ENCODE measurements around the gene TMEM17.

Gene TMEM17

DNA sequence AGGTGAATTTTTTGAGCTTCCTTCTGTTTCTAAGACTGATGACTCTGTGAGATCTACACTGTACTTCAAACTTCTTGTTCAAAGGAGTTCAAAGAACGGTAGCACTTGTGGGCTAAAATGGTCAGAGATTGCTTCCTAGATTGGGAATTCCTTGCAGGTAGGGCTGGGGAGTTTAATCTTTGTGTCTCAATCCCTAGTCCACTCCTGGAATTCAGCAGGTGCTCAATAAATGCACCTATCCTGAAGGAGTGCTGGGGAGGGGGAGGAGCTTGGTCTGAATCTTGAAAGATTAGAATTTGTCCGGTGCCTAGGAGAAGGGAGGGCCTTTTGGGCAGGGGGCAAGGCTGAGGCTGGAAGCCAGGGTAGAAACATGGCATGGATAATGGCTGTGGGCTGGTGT lies 34.6 kb downstream of the TMEM17 start:
- H3K9me3 ChIP-seq (ENCODE audit: insufficient read depth, low read length, severe bottlenecking), result no peaks in the 10 kb centered on the region
- H3K4me1 ChIP-seq (ENCODE audit: insufficient read depth, low read length), result no peaks in the 10 kb centered on the region
- DNase-seq (no peak), ATAC-seq (ENCODE audit: insufficient read depth, low read depth) (no peak)
- H3K27me3 ChIP-seq (ENCODE audit: insufficient read depth, low read length, poor library complexity), result no peaks in the 10 kb centered on the region
- no peak overlapping the region for H3K4me3 ChIP-seq (ENCODE audit: low read depth in 1 of 2, low read length in 2 of 2)
- no peaks in the 10 kb centered on the region for H3K36me3 ChIP-seq (ENCODE audit: insufficient read depth, low read length)
- no peaks in the 10 kb centered on the region for H4K20me1 ChIP-seq (ENCODE audit: insufficient read depth, low read length)
- no peak overlapping the region for H3K9ac ChIP-seq (ENCODE audit: low read depth, low read length)
- H3K4me2 ChIP-seq (ENCODE audit: insufficient read depth, low read length), result no peak overlapping the region
- TF ChIP-seq, protein P1, sequence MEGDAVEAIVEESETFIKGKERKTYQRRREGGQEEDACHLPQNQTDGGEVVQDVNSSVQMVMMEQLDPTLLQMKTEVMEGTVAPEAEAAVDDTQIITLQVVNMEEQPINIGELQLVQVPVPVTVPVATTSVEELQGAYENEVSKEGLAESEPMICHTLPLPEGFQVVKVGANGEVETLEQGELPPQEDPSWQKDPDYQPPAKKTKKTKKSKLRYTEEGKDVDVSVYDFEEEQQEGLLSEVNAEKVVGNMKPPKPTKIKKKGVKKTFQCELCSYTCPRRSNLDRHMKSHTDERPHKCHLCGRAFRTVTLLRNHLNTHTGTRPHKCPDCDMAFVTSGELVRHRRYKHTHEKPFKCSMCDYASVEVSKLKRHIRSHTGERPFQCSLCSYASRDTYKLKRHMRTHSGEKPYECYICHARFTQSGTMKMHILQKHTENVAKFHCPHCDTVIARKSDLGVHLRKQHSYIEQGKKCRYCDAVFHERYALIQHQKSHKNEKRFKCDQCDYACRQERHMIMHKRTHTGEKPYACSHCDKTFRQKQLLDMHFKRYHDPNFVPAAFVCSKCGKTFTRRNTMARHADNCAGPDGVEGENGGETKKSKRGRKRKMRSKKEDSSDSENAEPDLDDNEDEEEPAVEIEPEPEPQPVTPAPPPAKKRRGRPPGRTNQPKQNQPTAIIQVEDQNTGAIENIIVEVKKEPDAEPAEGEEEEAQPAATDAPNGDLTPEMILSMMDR (IDR thresholded peaks at IDR 0.05; ENCODE audit: borderline replicate concordance, extremely low read depth, low read length, poor library complexity, severe bottlenecking), result no peak
- no peak for TF ChIP-seq EZH2 (IDR thresholded peaks at IDR 0.05; ENCODE audit: borderline replicate concordance, low read depth, low read length, severe bottlenecking)
- H3K79me2 ChIP-seq (ENCODE audit: insufficient read depth, low read length), result no peaks in the 10 kb centered on the region
- no peak overlapping the region for H2AFZ ChIP-seq (ENCODE audit: low read depth, low read length)
- H3K27ac ChIP-seq (ENCODE audit: low read length), result no peak overlapping the region

DNA sequence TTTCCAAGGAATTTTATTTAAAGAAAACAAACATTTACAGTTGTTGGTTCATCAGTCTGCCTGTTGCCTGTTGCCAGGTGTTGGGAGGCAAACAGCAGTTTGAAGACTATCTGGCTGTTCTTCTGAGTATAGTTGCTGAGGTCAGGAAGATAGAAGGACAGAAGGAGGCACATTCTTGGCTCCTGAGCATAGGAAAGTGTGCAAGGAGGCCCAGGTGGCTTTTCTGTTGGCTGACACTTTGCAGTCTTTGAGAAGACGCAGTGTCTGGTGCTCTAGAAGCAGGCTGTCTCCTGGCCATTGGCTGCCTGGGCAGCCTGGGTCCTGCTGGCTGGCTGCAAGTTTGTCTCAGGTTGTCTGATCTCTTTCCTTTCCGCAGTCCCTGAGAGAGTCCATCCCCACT lies 36.4 kb downstream of the TMEM17 start:
- no peak overlapping the region for H3K27ac ChIP-seq (ENCODE audit: low read length)
- DNase-seq (no peak), ATAC-seq (ENCODE audit: insufficient read depth, low read depth) (no peak)
- H3K79me2 ChIP-seq (ENCODE audit: insufficient read depth, low read length), result no peaks in the 10 kb centered on the region
- no peaks in the 10 kb centered on the region for H3K27me3 ChIP-seq (ENCODE audit: insufficient read depth, low read length, poor library complexity)
- no peaks in the 10 kb centered on the region for H4K20me1 ChIP-seq (ENCODE audit: insufficient read depth, low read length)
- no peak overlapping the region for H3K4me2 ChIP-seq (ENCODE audit: insufficient read depth, low read length)
- no peak for TF ChIP-seq EZH2 (IDR thresholded peaks at IDR 0.05; ENCODE audit: borderline replicate concordance, low read depth, low read length, severe bottlenecking)
- TF ChIP-seq, protein P1 (IDR thresholded peaks at IDR 0.05; ENCODE audit: borderline replicate concordance, extremely low read depth, low read length, poor library complexity, severe bottlenecking), result no peak
- H3K4me3 ChIP-seq (ENCODE audit: low read depth in 1 of 2, low read length in 2 of 2), result no peak overlapping the region
- H3K36me3 ChIP-seq (ENCODE audit: insufficient read depth, low read length), result no peaks in the 10 kb centered on the region
- H2AFZ ChIP-seq (ENCODE audit: low read depth, low read length), result no peak overlapping the region
- no peak overlapping the region for H3K9ac ChIP-seq (ENCODE audit: low read depth, low read length)
- no peaks in the 10 kb centered on the region for H3K9me3 ChIP-seq (ENCODE audit: insufficient read depth, low read length, severe bottlenecking)
- no peaks in the 10 kb centered on the region for H3K4me1 ChIP-seq (ENCODE audit: insufficient read depth, low read length)

DNA sequence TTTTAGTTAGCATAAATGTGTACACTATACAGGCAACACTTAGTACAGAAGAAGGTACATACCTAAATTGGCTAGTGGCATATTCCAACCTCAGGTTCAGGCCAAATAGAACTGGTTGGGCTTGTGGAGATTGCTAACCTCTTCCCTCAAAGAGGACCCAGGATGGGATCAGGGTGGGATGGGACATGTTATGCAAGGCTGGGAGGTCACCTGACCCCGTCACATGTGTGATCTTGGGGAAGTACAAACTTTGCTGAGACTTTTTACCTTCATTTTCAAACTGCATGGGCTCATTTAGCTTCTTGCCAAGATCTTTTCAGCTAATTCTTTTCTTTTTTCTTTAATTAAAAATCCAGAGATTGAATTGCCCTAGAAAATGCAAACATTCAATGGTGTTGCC lies 36.9 kb downstream of the TMEM17 start:
- Histone ChIP-seq H3K4me3 (ENCODE audit: low read depth in 1 of 2, low read length in 2 of 2) (no peak overlapping the region), H3K4me2 (ENCODE audit: insufficient read depth, low read length) (no peak overlapping the region), H3K9me3 (ENCODE audit: insufficient read depth, low read length, severe bottlenecking) (no peaks in the 10 kb centered on the region), H2AFZ (ENCODE audit: low read depth, low read length) (no peak overlapping the region), H3K4me1 (ENCODE audit: insufficient read depth, low read length) (no peaks in the 10 kb centered on the region), H3K36me3 (ENCODE audit: insufficient read depth, low read length) (no peaks in the 10 kb centered on the region), H4K20me1 (ENCODE audit: insufficient read depth, low read length) (no peaks in the 10 kb centered on the region), H3K27me3 (ENCODE audit: insufficient read depth, low read length, poor library complexity) (no peaks in the 10 kb centered on the region), H3K9ac (ENCODE audit: low read depth, low read length) (no peak overlapping the region), H3K79me2 (ENCODE audit: insufficient read depth, low read length) (no peaks in the 10 kb centered on the region), H3K27ac (ENCODE audit: low read length) (no peak overlapping the region)
- no peak for DNase-seq
- ATAC-seq (ENCODE audit: insufficient read depth, low read depth), result no peak
- TF ChIP-seq EZH2 (IDR thresholded peaks at IDR 0.05; ENCODE audit: borderline replicate concordance, low read depth, low read length, severe bottlenecking), result no peak
- TF ChIP-seq, protein P1 (IDR thresholded peaks at IDR 0.05; ENCODE audit: borderline replicate concordance, extremely low read depth, low read length, poor library complexity, severe bottlenecking), result no peak
